ENCODE measurements around the gene TRDN. TPM values are rescaled to one million over a fixed set of nuclear protein-coding genes. Genes with fewer than 3 reads are reported as not detected.

Gene TRDN
- total RNA-seq, 1 experiment from 2014 or later: 10.4 TPM

GRCh38 chr6:123360359-123360758, 276.4 kb downstream of the TRDN start:
- Histone ChIP-seq H3K18ac (ENCODE audit: insufficient read length, low read depth, low read length) (no peak overlapping the region), H2BK20ac (ENCODE audit: low read depth, low read length, poor library complexity, severe bottlenecking) (no peak overlapping the region), H3K23ac (ENCODE audit: insufficient read length, low read depth, low read length) (no peak overlapping the region), H2BK15ac (ENCODE audit: low read depth, low read length) (no peak overlapping the region), H3K79me1 (ENCODE audit: insufficient read depth, low read depth, low read length, poor library complexity, severe bottlenecking) (no peaks in the 10 kb centered on the region), H3K79me2 (ENCODE audit: insufficient read depth, low read length) (no peaks in the 10 kb centered on the region), H4K20me1 (ENCODE audit: control insufficient read depth, insufficient read depth, insufficient read length) (no peaks in the 10 kb centered on the region), H3K27me3 (ENCODE audit: insufficient read depth, low read length) (no peaks in the 10 kb centered on the region), H4K8ac (replicated peaks; ENCODE audit: insufficient read length, low read depth, low read length) (no peak overlapping the region), H2BK120ac (ENCODE audit: low read depth, low read length, poor library complexity, severe bottlenecking) (no peak overlapping the region), H3K9me3 (ENCODE audit: control insufficient read depth, low read depth, low read length) (no peaks in the 10 kb centered on the region), H2AK5ac (ENCODE audit: insufficient read length, low read length) (no peak overlapping the region), H3K4me2 (ENCODE audit: insufficient read depth, insufficient read length, low read length) (no peak overlapping the region), H3T11ph (ENCODE audit: low read length) (no peak overlapping the region), H4K91ac (ENCODE audit: insufficient read length, low read depth, low read length) (no peak overlapping the region), H2BK5ac (ENCODE audit: insufficient read length, low read length) (no peak overlapping the region), H4K5ac (ENCODE audit: insufficient read length, low read depth, low read length) (no peak overlapping the region), H3K4ac (ENCODE audit: low read depth, low read length) (no peak overlapping the region), H2BK12ac (ENCODE audit: insufficient read length, low read depth, low read length) (no peak overlapping the region), H3K27ac (ENCODE audit: insufficient read length, low read depth, low read length) (no peak overlapping the region), H3K56ac (ENCODE audit: insufficient read length, low read depth, low read length) (no peak overlapping the region), H3K23me2 (ENCODE audit: insufficient read length, low read depth, low read length, poor library complexity, severe bottlenecking) (no peaks in the 10 kb centered on the region), H3K4me1 (ENCODE audit: insufficient read depth, low read length) (no peaks in the 10 kb centered on the region), H2AFZ (ENCODE audit: low read length) (no peak overlapping the region), H3K9ac (ENCODE audit: extremely low read depth, insufficient read length, low read length) (no peak overlapping the region), H3K14ac (ENCODE audit: insufficient read depth, low read length) (no peak overlapping the region)
- H3K9me3 Mint-ChIP-seq: no peaks in the 10 kb centered on the region
- TF ChIP-seq CTCF (conservative IDR thresholded peaks at IDR 0.05): no peak
- H3K4me1 Mint-ChIP-seq: no peaks in the 10 kb centered on the region
- DNase-seq: no peak
- no CpG with 5 or more reads among the region's 2 CpGs for WGBS (ENCODE audit: extremely low coverage, insufficient read length, low lambda C conversion rate)
- H3K36me3 Mint-ChIP-seq (ENCODE audit: insufficient read depth in 1 of 3, low read depth in 3 of 3): no peaks in the 10 kb centered on the region
- H3K27me3 Mint-ChIP-seq (ENCODE audit: low read depth): no peaks in the 10 kb centered on the region; the same call in 1 of the 2 replicates
- H3K27ac Mint-ChIP-seq: no peak overlapping the region
- H3K4me3 Mint-ChIP-seq: no peak overlapping the region
